GM12873 (cell line): Measurements from ENCODE around the gene RPL41.

Source experiments
- TF ChIP-seq, protein P1 (sequence below): IDR thresholded peaks from 2 replicates; pipeline ENCODE4 v1.5.1; 2012; ENCODE audit warnings: low read depth, mild to moderate bottlenecking, moderate library complexity, low read length, control low read depth; ENCODE audit not compliant: insufficient read depth; ENCODE audit errors: missing control alignments

RPL41 gene

DNA sequence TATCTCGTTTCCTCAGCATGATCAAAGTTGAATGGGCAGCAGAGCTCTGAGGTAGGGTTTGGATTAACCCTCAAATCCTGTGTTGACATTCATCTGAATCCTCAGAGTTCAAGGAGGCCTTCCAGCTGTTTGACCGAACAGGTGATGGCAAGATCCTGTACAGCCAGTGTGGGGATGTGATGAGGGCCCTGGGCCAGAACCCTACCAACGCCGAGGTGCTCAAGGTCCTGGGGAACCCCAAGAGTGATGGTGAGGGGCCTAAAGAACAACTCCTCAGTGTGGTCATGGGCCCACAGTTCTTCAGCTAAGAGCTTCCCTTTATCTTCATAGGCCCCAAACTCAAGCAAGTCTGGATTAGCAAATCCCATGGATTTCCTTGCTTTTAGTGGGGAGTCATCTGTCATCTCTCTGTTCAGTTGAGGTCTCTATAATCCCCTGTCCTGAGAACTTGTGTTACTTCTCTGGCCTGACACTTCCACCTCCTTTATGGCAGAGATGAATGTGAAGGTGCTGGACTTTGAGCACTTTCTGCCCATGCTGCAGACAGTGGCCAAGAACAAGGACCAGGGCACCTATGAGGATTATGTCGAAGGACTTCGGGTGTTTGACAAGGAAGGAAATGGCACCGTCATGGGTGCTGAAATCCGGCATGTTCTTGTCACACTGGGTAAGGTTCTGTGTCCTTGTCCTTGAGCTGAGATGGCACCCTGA, 43.2 kb downstream of the RPL41 start:
- TF ChIP-seq, protein P1, sequence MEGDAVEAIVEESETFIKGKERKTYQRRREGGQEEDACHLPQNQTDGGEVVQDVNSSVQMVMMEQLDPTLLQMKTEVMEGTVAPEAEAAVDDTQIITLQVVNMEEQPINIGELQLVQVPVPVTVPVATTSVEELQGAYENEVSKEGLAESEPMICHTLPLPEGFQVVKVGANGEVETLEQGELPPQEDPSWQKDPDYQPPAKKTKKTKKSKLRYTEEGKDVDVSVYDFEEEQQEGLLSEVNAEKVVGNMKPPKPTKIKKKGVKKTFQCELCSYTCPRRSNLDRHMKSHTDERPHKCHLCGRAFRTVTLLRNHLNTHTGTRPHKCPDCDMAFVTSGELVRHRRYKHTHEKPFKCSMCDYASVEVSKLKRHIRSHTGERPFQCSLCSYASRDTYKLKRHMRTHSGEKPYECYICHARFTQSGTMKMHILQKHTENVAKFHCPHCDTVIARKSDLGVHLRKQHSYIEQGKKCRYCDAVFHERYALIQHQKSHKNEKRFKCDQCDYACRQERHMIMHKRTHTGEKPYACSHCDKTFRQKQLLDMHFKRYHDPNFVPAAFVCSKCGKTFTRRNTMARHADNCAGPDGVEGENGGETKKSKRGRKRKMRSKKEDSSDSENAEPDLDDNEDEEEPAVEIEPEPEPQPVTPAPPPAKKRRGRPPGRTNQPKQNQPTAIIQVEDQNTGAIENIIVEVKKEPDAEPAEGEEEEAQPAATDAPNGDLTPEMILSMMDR, result no peak

DNA sequence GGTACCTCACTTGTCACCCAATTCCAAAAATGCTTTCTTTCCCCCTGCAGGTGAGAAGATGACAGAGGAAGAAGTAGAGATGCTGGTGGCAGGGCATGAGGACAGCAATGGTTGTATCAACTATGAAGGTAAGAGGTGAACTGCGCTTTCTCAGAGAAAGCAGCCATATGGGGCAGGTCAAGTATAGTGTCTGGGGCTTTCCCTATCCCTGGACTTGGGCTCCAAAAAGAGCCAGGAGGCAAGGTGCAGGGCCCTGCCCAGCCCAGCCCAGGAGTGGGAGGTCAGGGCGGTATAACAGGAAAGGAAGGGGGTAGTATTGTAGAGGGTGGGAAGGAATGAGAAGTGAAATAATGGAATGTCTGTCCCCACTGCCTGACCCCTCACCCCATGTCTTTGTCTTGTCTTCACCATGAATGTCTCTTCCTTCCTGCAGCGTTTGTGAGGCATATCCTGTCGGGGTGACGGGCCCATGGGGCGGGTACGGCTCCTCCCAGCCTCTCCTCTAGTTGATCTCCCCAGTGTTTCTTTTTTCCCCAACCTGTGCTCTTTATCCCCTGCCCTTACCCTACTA, 43.8 kb downstream of the RPL41 start:
- TF ChIP-seq, protein P1, result no peak

DNA sequence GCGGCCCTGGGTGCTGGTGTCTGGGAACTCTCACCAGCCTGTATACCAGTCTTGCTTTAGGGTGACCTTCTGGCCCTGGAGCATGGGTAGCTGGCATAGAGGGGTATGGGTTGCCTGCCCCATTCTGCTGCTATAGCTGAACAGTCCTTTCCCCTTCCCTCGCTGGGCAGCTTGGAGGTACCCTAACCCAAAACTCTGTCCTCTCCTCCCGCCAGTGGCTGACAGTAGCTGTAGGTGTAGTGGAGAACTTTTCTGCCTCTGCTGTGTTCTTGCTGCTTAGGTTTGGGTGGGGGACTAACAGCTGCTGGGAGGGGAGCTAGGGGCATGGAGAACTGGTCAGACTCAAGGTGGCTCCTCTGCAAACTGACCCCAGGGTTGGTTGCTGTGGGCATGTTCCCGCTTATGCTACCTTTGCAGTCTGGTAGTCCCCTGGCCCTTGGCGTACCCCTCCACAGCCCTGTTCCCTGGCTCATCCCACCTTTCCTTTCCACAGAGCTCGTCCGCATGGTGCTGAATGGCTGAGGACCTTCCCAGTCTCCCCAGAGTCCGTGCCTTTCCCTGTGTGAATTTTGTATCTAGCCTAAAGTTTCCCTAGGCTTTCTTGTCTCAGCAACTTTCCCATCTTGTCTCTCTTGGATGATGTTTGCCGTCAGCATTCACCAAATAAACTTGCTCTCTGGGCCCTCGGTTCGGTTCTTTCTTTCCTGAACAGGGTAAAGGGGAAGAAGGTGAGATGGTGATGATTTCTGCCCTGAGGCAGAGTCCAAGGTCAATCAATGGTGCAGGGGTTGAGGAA, 44.7 kb downstream of the RPL41 start:
- TF ChIP-seq, protein P1, result no peak

DNA sequence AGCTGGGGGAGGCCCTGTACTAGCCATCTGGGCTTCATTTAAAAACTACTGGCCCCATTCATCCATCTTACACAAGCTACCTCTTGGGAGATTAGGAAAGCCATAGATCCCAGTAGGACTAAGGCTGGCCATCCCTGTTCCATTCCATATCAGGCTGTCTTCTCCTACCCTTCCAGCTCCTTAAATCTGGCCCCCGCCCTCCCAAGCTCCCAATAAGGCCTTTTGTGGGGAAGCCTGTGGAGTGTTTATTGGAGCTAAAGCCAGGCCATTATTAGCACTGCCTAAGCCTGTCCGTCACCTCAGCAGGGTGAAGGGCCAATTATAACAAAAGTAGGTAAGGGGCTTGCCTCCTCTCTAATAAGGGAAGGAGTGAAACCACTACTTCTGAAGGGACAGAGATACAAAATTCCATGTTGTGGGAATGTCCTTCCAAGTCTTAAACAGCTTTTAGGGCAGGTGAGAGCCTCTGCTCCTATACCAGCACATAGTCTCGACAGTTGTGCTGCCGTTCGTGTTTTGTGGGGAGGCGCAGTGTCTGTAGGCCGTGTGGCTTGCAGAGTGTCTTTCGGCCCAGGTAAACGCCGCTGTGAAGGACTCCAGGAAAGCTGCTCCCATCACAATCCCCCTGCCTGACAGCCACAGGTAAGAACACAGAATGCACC, 45.4 kb downstream of the RPL41 start:
- TF ChIP-seq, protein P1, result no peak

DNA sequence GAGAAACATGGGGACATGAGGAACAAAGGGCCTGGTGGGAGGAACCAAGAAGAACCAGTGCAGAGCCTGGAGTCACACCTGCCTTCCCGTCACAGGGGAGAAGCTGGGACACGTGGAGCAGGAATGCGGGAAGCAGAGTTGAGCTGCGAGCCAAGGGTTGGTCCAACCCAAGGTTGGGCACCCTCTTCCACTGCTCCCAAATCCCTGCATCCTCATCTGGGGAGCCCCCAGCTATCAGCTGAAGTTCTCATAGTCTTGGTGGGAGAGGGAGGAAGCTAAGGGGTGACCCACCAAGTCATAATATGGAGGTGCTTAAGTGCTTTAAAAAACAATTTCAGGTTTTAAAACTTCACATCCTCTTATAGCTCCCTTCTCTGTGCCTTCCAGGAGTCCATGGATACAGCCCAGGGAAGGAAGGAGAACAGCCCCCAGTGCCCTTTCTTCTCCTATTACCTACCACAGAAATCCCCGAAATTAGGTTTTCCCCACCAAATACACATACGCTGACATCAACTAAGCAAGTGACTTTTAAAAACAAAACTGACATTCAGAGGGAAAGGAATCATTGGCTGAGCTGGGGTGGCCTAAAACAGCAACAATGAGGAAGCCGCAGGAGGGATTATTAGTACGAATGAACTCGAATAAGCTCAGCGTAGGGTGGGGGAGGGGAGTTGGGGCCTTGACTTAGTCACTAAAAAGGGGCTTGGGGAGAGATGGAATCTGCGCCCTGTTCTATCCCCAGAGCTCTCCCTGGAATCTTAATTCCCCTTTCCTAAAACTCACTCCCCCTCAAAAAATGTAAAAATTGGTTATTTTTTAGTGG, 46.2 kb downstream of the RPL41 start:
- TF ChIP-seq, protein P1, result no peak

DNA sequence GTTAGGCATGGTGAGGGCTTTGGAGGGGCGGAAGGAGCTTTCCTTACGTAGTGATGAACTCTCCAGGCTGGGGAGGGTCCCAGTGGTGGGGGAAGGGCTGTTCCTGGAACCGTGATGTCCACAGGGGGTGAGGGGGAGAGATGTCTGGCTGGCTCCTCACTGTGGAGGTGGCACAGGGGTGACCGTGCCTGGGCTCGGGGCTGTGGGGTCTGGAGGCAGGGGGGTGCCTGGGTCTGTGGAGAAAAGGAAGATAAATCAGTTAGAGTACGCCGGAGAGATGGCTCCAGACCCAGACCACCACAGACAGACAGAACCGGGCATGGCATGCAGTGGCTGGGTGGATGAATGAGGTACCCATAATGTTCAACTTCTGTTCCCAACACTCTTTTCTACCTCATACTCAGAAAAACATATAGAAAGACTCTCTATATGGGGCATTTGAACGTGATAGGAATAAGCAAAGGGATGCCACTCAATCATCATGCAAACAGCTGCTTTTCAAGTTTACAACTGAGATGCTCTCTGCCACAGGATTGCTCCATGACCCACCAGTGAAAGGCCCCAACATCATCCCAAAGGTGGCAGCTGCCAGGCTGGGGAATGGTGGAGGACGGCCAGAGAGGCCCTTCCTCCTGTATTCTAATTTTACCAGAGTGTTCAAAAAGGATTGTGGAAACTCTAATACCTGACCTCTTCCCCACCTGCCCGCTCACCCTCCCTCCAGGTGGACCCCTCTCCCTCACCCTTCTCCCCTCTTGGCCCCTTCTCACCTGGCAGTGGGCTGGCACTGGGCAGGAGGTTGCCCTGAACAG, 47.3 kb downstream of the RPL41 start:
- TF ChIP-seq, protein P1, result no peak
